ENCODE data around the gene EOMES.

GRCh38 chr3:27721717-27722564, at the start of gene EOMES:
- TF ChIP-seq CTCF (IDR thresholded peaks at IDR 0.05) (peak; percentile 10), EZH2 (IDR thresholded peaks at IDR 0.05; ENCODE audit: borderline replicate concordance, insufficient read depth, low read depth, low read length, poor library complexity, severe bottlenecking) (no peak)
